WERI-Rb-1 (cell line): ENCODE results near the gene GNAZ.
"Not testable (repeated sequence)": the region's sequence is repeated elsewhere in the genome, so short reads cannot be mapped to it uniquely, and the experiment has no call there.

Source experiments
- DNase-seq: peaks from one replicate; pipeline ENCODE4 v3.0.0-alpha.2; 2020
- H3K27ac ChIP-seq: fragments of 250-450 bp; sonication (Bioruptor Pico); 2 replicates; pipeline ENCODE4 v1.5.1; 2020; ENCODE audit warnings: mild to moderate bottlenecking, moderate library complexity
- H3K27me3 ChIP-seq: fragments of 250-450 bp; sonication (Bioruptor Pico); 2 replicates; pipeline ENCODE4 v1.5.1; 2021; ENCODE audit warnings: mild to moderate bottlenecking, low read depth, moderate library complexity; ENCODE audit not compliant: insufficient read depth, severe bottlenecking
- H3K36me3 ChIP-seq: fragments of 250-450 bp; sonication (Bioruptor Pico); 2 replicates; pipeline ENCODE4 v1.5.1; 2020; ENCODE audit warnings: mild to moderate bottlenecking, moderate library complexity
- H3K4me3 ChIP-seq: 2 replicates; pipeline ENCODE4 v1.5.1; 2011; ENCODE audit warnings: low read depth, mild to moderate bottlenecking, control low read depth, low read length
- H3K9me3 ChIP-seq: fragments of 250-450 bp; sonication (Bioruptor Pico); 2 replicates; pipeline ENCODE4 v1.5.1; 2021; ENCODE audit warnings: mild to moderate bottlenecking, moderate library complexity; ENCODE audit not compliant: severe bottlenecking
- CTCF ChIP-seq: IDR thresholded peaks from 2 replicates; pipeline ENCODE4 v1.5.1; 2011; ENCODE audit warnings: low read depth, mild to moderate bottlenecking, control low read depth, inconsistent platforms, low read length

The GNAZ gene

GRCh38 chr22:23070418-23071229 is at the start of gene GNAZ:
Gene GNAZ (plus strand): TSS chr22:23070519. CDS start chr22:23095696, 25,177 bp downstream.
- Histone ChIP-seq H3K36me3 (peaks cover 27% of the 10 kb centered on the region), H3K27me3 (no peaks in the 10 kb centered on the region), H3K9me3 (no peaks in the 10 kb centered on the region), H3K4me3 (peak within 1 kb of the TSS; percentile 66), H3K27ac (peak within 1 kb of the TSS; percentile 87)
- peak; percentile 48 for DNase-seq
- no peak for TF ChIP-seq CTCF

GRCh38 chr22:23020659-23021293 is 49.5 kb upstream of the GNAZ start:
- DNase-seq: no peak
- H3K4me3 ChIP-seq: no peak overlapping the region
- H3K27ac ChIP-seq: no peak overlapping the region
- no peaks in the 10 kb centered on the region for H3K27me3 ChIP-seq
- no peak for TF ChIP-seq CTCF
- H3K9me3 ChIP-seq: peaks cover 4% of the 10 kb centered on the region
- no peaks in the 10 kb centered on the region for H3K36me3 ChIP-seq

GRCh38 chr22:23021660-23022353 is 48.5 kb upstream of the GNAZ start:
- not testable (repeated sequence) for H3K4me3 ChIP-seq

GRCh38 chr22:23023294-23023693 is 47.0 kb upstream of the GNAZ start:
- no peak for DNase-seq
- Histone ChIP-seq H3K36me3 (no peaks in the 10 kb centered on the region), H3K4me3 (no peak overlapping the region), H3K9me3 (peaks cover 4% of the 10 kb centered on the region), H3K27ac (no peak overlapping the region), H3K27me3 (no peaks in the 10 kb centered on the region)
- TF ChIP-seq CTCF: no peak

More at GRCh38 chr22:23021660-23022353, 48.5 kb upstream of the GNAZ start:
- DNase-seq, H3K9me3 ChIP-seq, H3K27ac ChIP-seq, H3K36me3 ChIP-seq, H3K27me3 ChIP-seq: not testable (repeated sequence)

- no peak for TF ChIP-seq CTCF
- H3K27ac ChIP-seq: no peak overlapping the region
Observed at GRCh38 chr22:23026777-23027176, 43.5 kb upstream of the GNAZ start.

GRCh38 chr22:23027849-23028248 is 42.5 kb upstream of the GNAZ start:
- not testable (repeated sequence) for H3K27ac ChIP-seq, H3K27me3 ChIP-seq, H3K9me3 ChIP-seq, H3K36me3 ChIP-seq, H3K4me3 ChIP-seq, DNase-seq

More at GRCh38 chr22:23026777-23027176, 43.5 kb upstream of the GNAZ start:
- DNase-seq: no peak
- H3K27me3 ChIP-seq: no peaks in the 10 kb centered on the region
- no peaks in the 10 kb centered on the region for H3K36me3 ChIP-seq
- H3K4me3 ChIP-seq: no peak overlapping the region
- peaks cover under 1% of the 10 kb centered on the region for H3K9me3 ChIP-seq
